ENCODE results near the gene MTCL3.
A peak's percentile ranks its signal among the peaks of the same experiment; 100 is the strongest.

MTCL3 gene

GRCh38 chr6:127522714-127523113 is 3.6 kb upstream of the MTCL3 start:
- TF ChIP-seq ZFX (IDR thresholded peaks at IDR 0.05) (no peak), CTCF (conservative IDR thresholded peaks at IDR 0.05) (no peak)
- H3K27ac ChIP-seq: no peak overlapping the region

GRCh38 chr6:127520066-127520465 is 931 bp upstream of the MTCL3 start:
- H3K27ac ChIP-seq: no peak overlapping the region
- no peak for TF ChIP-seq ZFX (IDR thresholded peaks at IDR 0.05)
- TF ChIP-seq CTCF (conservative IDR thresholded peaks at IDR 0.05): no peak

- TF ChIP-seq CTCF (conservative IDR thresholded peaks at IDR 0.05) (no peak), ZFX (IDR thresholded peaks at IDR 0.05) (no peak)
- H3K27ac ChIP-seq: no peak overlapping the region
Measured at GRCh38 chr6:127519469-127519785, 292 bp upstream of the MTCL3 start.

- TF ChIP-seq CTCF (conservative IDR thresholded peaks at IDR 0.05) (no peak), ZFX (IDR thresholded peaks at IDR 0.05) (no peak)
- H3K27ac ChIP-seq: no peak overlapping the region
Measured at GRCh38 chr6:127518191-127518709, 885 bp downstream of the MTCL3 start.

GRCh38 chr6:127517693-127518092 is 1.4 kb downstream of the MTCL3 start:
- H3K27ac ChIP-seq: no peak overlapping the region
- TF ChIP-seq CTCF (conservative IDR thresholded peaks at IDR 0.05) (no peak), ZFX (IDR thresholded peaks at IDR 0.05) (no peak)

- H3K27ac ChIP-seq: no peak overlapping the region
Measured at GRCh38 chr6:127516662-127517273, 2.4 kb downstream of the MTCL3 start.

More at GRCh38 chr6:127516662-127517273, 2.4 kb downstream of the MTCL3 start:
- TF ChIP-seq CTCF (conservative IDR thresholded peaks at IDR 0.05) (peak; percentile 81), ZFX (IDR thresholded peaks at IDR 0.05) (no peak)
